PFSK-1 (cell line): ENCODE results near the gene BTNL8.

ENCODE experiments used
- FOXP2 ChIP-seq: optimal IDR thresholded peaks from 2 replicates; pipeline ENCODE3; 2011; ENCODE audit warnings: borderline replicate concordance, control low read depth, inconsistent platforms; ENCODE audit not compliant: insufficient read depth; ENCODE audit errors: extremely low read length, extremely low read depth
- POLR2AphosphoS5 ChIP-seq: IDR thresholded peaks from 2 replicates; pipeline ENCODE4 v1.6.1; 2012; ENCODE audit warnings: low read depth, mild to moderate bottlenecking, control low read depth, low read length, moderate library complexity
- REST ChIP-seq, 2 experiments: IDR thresholded peaks; 2 replicates each; pipeline versions ENCODE4 v1.6.1 to v1.8.0; 2011 to 2012; ENCODE audit warnings: low read depth in 2 of 2, low read length in 2 of 2, control low read depth in 1 of 2, inconsistent platforms in 1 of 2, mild to moderate bottlenecking in 1 of 2, moderate library complexity in 1 of 2; ENCODE audit not compliant: insufficient read depth in 1 of 2
- TAF1 ChIP-seq: IDR thresholded peaks from 2 replicates; pipeline ENCODE4 v1.6.1; 2012; ENCODE audit warnings: low read length, control low read depth, borderline replicate concordance; ENCODE audit not compliant: insufficient read depth

DNA sequence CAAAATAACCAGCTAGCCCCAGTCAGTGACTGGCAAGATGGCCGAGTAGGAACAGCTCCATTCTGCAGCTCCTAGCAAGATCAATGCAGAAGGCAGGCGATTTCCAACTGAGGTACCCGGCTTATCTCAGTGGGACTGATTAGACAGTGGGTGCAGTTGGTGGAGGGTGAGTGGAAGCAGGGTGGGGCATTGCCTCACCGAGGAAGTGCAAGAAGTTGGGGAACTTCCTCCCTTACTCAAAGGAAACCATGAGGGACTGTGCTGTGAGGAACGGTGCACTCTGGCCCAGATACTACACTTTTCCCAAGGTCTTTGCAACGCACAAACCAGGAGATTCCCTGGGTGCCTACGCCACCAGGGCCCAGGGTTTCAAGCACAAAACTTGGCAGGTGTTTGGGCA is 9.6 kb upstream of the BTNL8 start:
- no peak for TF ChIP-seq TAF1
- TF ChIP-seq POLR2AphosphoS5, result no peak
- TF ChIP-seq FOXP2, result no peak
- no peak for TF ChIP-seq REST (IDR thresholded peaks at IDR 0.05; ENCODE audit: insufficient read depth in 1 of 2, low read depth in 2 of 2, low read length in 2 of 2)
